ENCODE measurements around the gene ZSCAN12. TPM values are rescaled to one million over a fixed set of nuclear protein-coding genes. Genes with fewer than 3 reads are reported as not detected.

ZSCAN12 gene
- total RNA-seq, 1 donor from 2014 or later, result 1.8 TPM

DNA sequence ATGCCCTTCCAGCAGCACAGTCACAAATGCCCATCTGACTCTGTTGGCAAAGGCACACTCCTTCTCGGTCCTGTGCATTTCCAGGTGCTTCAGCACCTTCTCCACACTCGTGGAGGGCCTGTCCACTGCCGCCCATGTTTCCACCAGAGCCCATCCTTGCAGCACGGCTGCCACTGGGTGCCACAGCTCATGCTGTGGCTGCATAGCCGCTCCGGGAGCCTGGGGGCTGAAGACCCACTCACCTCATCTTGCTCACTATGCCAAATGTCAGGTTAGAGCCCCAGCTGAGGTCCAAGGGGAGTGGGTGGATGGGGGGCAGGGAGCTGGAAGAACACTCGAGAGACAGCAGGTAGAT, 42.9 kb downstream of the ZSCAN12 start:
- peaks cover 20% of the 10 kb centered on the region for H3K36me3 ChIP-seq
- no peaks in the 10 kb centered on the region for H3K9me3 ChIP-seq (replicated peaks)
- H3K27me3 ChIP-seq (ENCODE audit: low read depth), result no peaks in the 10 kb centered on the region
- H3K4me3 ChIP-seq, result peak overlapping the region; percentile 76
- no peak for DNase-seq
- H3K4me1 ChIP-seq, result peaks cover 39% of the 10 kb centered on the region
- peak overlapping the region; percentile 92 for H3K27ac ChIP-seq (replicated peaks)
- intact Hi-C loops (cut with micrococcal nuclease), result loop anchor here (10.0 kb wide), 1 partner anchor 222 kb away; no protein-coding TSS in a partner anchor
- TF ChIP-seq, protein P1, sequence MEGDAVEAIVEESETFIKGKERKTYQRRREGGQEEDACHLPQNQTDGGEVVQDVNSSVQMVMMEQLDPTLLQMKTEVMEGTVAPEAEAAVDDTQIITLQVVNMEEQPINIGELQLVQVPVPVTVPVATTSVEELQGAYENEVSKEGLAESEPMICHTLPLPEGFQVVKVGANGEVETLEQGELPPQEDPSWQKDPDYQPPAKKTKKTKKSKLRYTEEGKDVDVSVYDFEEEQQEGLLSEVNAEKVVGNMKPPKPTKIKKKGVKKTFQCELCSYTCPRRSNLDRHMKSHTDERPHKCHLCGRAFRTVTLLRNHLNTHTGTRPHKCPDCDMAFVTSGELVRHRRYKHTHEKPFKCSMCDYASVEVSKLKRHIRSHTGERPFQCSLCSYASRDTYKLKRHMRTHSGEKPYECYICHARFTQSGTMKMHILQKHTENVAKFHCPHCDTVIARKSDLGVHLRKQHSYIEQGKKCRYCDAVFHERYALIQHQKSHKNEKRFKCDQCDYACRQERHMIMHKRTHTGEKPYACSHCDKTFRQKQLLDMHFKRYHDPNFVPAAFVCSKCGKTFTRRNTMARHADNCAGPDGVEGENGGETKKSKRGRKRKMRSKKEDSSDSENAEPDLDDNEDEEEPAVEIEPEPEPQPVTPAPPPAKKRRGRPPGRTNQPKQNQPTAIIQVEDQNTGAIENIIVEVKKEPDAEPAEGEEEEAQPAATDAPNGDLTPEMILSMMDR (IDR thresholded peaks at IDR 0.05; ENCODE audit: borderline replicate concordance), result no peak

DNA sequence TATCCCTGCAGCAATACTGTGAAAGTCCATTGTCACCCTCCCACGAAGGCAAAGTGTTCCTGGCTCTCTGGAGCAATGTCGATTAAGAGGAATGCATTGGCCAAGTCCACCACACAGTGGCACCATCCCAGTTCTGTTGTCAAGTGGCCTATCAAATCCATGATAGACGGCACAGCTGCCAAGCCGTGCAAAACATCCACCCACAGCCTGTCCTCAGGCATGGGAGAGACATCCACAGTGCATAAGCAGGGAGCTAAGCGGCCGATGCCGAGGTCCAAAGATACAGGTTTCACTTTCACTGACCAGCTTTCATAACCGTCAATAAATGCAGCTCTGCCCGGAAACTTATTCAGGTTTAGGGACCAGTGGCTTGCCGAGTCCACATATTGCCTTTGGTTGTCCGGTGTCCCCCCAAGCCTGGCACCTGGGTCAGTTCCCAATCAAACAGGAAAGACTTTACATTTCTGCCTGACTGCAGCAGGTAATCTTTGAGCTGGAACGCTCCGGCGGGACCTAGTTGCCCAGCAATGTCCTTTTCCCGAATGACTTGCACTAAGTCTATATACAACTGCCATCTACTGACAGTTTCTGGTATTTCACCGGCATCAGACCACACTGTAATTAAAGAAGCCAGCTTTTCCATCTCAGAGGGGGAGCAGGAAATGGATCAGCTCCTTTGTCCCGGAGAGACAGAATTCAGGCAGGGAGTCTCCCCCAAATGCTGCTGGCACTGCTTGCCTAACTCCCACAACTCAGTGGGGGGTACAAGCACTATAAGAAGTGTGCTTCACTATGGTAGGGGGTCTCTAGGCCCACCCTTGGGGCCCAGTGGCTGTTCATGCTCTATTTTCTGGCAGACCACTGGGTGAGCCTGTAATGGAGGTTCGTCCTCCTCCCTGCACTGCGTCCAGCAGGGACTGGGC, 43.5 kb downstream of the ZSCAN12 start:
- DNase-seq, result peak; percentile 63
- Histone ChIP-seq H3K27ac (replicated peaks) (peak overlapping the region; percentile 92), H3K36me3 (peaks cover 14% of the 10 kb centered on the region), H3K4me1 (peaks cover 46% of the 10 kb centered on the region), H3K9me3 (replicated peaks) (no peaks in the 10 kb centered on the region), H3K27me3 (ENCODE audit: low read depth) (no peaks in the 10 kb centered on the region), H3K4me3 (peak overlapping the region; percentile 76)
- intact Hi-C loops (cut with micrococcal nuclease), result loop anchor here (10.0 kb wide), 1 partner anchor 221 kb away; no protein-coding TSS in a partner anchor
- TF ChIP-seq, protein P1 (IDR thresholded peaks at IDR 0.05; ENCODE audit: borderline replicate concordance), result peak; percentile 88

DNA sequence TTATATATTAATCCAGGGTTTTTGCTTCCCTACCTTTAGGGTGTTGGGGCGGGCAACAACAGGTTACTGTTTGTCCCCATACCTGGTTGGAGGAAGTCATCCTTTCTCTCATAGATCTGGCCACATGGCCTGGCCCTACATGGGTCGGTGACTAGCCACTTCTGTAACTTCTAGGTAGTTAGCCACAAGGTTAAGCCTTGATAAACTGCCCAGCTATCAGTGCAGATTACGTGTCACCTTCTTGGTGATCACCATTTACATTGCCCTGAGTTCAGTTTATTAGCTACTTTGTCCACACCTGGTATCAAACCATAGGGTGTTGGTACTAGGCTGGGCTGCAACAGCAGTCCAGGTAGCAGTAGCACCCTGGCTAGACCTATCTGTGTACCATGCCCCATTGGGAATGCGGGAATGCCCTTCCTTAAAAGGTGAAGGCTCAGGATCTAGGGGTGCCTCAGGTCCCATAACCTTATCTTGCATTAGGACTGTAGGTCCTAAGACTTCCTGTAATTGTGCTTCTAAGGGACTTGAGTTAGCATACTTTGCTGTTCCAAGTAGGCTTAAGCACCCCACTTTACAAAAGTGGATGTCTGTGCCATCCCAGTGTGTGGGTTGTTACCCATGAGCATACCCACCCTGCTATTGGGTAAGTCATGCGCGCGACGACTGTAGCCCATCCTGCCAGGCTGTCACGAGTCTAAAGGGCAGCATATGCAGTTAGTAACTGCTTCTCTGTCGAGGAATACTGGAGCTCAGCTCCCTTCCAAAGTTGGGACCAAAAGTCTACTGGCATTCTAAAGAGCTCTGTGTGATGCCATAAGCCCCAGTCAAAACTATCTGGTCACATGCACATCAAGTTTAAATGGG, 44.6 kb downstream of the ZSCAN12 start:
- peaks cover 7% of the 10 kb centered on the region for H3K36me3 ChIP-seq
- intact Hi-C loops (cut with micrococcal nuclease), result loop anchor here (10.0 kb wide), 1 partner anchor 220 kb away; no protein-coding TSS in a partner anchor
- H3K27me3 ChIP-seq (ENCODE audit: low read depth), result no peaks in the 10 kb centered on the region
- TF ChIP-seq, protein P1 (IDR thresholded peaks at IDR 0.05; ENCODE audit: borderline replicate concordance), result no peak
- H3K4me3 ChIP-seq, result peak overlapping the region; percentile 76
- H3K27ac ChIP-seq (replicated peaks), result peak overlapping the region; percentile 92
- no peak for DNase-seq
- H3K9me3 ChIP-seq (replicated peaks), result no peaks in the 10 kb centered on the region
- peaks cover 56% of the 10 kb centered on the region for H3K4me1 ChIP-seq

DNA sequence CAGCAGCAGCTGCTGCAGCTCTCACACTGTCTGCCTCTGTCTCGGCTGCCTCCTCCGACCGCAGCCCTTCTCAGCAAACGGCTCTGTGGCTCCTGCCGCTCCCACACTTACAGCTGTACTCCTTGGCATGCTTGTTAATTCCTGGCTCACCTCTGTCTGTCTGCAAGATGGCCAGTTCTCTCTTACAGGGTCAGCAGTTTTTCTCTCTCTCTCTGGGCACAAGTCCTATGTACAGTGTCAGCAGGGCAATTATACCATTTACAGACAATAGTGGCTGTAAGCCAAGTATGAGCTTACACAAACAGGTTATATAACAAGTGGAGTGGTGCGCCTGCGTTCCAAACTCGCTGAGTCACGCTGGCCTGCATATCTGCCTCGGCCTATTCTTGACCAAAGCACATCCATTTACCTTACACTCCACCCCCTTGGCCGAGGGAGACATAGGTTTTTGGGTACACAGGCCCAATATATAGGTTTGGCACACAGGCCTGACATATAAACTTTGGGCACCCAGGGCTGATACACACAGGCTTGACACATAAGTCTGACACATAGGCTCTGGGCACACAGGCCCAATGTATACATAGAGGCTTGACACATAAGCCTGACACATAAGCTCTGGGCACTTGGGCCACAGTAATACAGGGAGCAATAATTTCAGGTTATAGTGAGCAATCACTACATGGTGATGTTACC, 45.4 kb downstream of the ZSCAN12 start:
- peak; percentile 30 for DNase-seq
- Histone ChIP-seq H3K4me3 (peak overlapping the region; percentile 38), H3K36me3 (peaks cover 1% of the 10 kb centered on the region), H3K9me3 (replicated peaks) (no peaks in the 10 kb centered on the region), H3K4me1 (peaks cover 62% of the 10 kb centered on the region), H3K27me3 (ENCODE audit: low read depth) (no peaks in the 10 kb centered on the region), H3K27ac (replicated peaks) (peak overlapping the region; percentile 92)
- TF ChIP-seq, protein P1 (IDR thresholded peaks at IDR 0.05; ENCODE audit: borderline replicate concordance), result no peak
- intact Hi-C loops (cut with micrococcal nuclease), result loop anchor here (10.0 kb wide), 1 partner anchor 219 kb away; no protein-coding TSS in a partner anchor

DNA sequence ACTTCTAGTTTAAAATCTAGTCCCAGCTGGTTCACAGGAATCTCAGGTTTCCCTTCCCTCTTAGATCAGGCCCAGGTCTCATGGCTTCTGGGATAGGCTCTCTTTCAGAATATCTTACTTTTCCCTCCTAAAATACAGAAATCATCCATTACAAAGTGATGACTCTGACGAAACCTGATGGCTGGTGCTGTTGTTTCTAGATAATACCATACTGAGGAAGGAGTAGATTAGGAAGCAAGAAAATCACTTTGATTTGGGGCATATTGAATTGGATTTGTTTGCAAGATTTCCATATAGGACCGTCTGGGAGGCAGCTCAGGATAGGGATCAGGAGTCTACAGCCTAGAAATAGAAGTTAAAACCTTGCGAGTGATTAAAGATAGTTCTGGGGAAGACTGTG, 46.2 kb downstream of the ZSCAN12 start:
- intact Hi-C loops (cut with micrococcal nuclease), result loop anchor here (10.0 kb wide), 1 partner anchor 219 kb away; no protein-coding TSS in a partner anchor
- no peak for DNase-seq
- Histone ChIP-seq H3K9me3 (replicated peaks) (no peaks in the 10 kb centered on the region), H3K27ac (replicated peaks) (peak overlapping the region; percentile 92), H3K36me3 (no peaks in the 10 kb centered on the region), H3K4me3 (peak overlapping the region; percentile 38), H3K27me3 (ENCODE audit: low read depth) (no peaks in the 10 kb centered on the region), H3K4me1 (peaks cover 63% of the 10 kb centered on the region)
- TF ChIP-seq, protein P1 (IDR thresholded peaks at IDR 0.05; ENCODE audit: borderline replicate concordance), result no peak

Measured in left ventricle myocardium inferior (tissue), 1 donor.